Activated T-helper 2 cell treated with anti-CD3 and anti-CD28 coated beads, Interferon-gamma antibody, Interleukin-2, Interleukin-4, amounts not matched to agents 10 μg/mL and 5 μg/mL and 100 μg/mL, durations not matched to agents 14 hours and 24 hours and 36 hours (primary cell): ENCODE measurements around the gene IL10RA. TPM values are rescaled to one million over a fixed set of nuclear protein-coding genes. Genes with fewer than 3 reads are reported as not detected.
"Not testable (repeated sequence)": the region's sequence is repeated elsewhere in the genome, so short reads cannot be mapped to it uniquely, and the experiment has no call there.

Experiments used
- DNase-seq: peaks from one replicate; pipeline ENCODE4 v3.0.0; 2021; ENCODE audit warnings: low spot score
- H3K27ac Mint-ChIP-seq: one replicate; pipeline ENCODE4 v1.8.0; 2021; ENCODE audit warnings: mixed read lengths
- H3K27me3 Mint-ChIP-seq: one replicate; pipeline ENCODE4 v1.8.0; 2021; ENCODE audit warnings: low read depth, mixed read lengths
- H3K36me3 Mint-ChIP-seq: one replicate; pipeline ENCODE4 v1.8.0; 2021; ENCODE audit warnings: low read depth, mixed read lengths
- H3K4me1 Mint-ChIP-seq: one replicate; pipeline ENCODE4 v1.8.0; 2021; ENCODE audit warnings: low read depth, mixed read lengths
- H3K4me3 Mint-ChIP-seq: one replicate; pipeline ENCODE4 v1.8.0; 2021; ENCODE audit warnings: low read depth, mild to moderate bottlenecking, moderate library complexity, mixed read lengths
- H3K9me3 Mint-ChIP-seq: one replicate; pipeline ENCODE4 v1.8.0; 2021; ENCODE audit warnings: mixed read lengths
- intact Hi-C: fragments of 100-400 bp; cut with micrococcal nuclease; formaldehyde crosslinking; loops from one replicate; pipeline ENCODE4 v1.15.1; 2023
- total RNA-seq: library from RNA; stranded (reverse); gene quantifications from 2 replicates; pipeline ENCODE4 v1.2.3, GENCODE V29; 2022

IL10RA gene
- total RNA-seq, 1 donor from 2014 or later: 144 TPM

GRCh38 chr11:117970400-117971024 lies 15.7 kb upstream of the IL10RA start:
- H3K36me3 Mint-ChIP-seq: peaks cover 18% of the 10 kb centered on the region
- no peaks in the 10 kb centered on the region for H3K9me3 Mint-ChIP-seq
- peak overlapping the region; percentile 34 for H3K4me3 Mint-ChIP-seq
- intact Hi-C loops: loop anchor here (1.0 kb wide), 2 partner anchors 16 to 17 kb away; partner anchors contain the start of gene IL10RA
- H3K4me1 Mint-ChIP-seq: peaks cover 63% of the 10 kb centered on the region
- DNase-seq: no peak
- no peaks in the 10 kb centered on the region for H3K27me3 Mint-ChIP-seq
- H3K27ac Mint-ChIP-seq: peak overlapping the region; percentile 54

- no peaks in the 10 kb centered on the region for H3K27me3 Mint-ChIP-seq
- H3K36me3 Mint-ChIP-seq: peaks cover 31% of the 10 kb centered on the region
- DNase-seq: no peak
- no peak overlapping the region for H3K4me3 Mint-ChIP-seq
- no peak overlapping the region for H3K27ac Mint-ChIP-seq
- peaks cover 72% of the 10 kb centered on the region for H3K4me1 Mint-ChIP-seq
- intact Hi-C loops: no loop called here
- H3K9me3 Mint-ChIP-seq: no peaks in the 10 kb centered on the region
Measured at GRCh38 chr11:117972044-117972443, 14.2 kb upstream of the IL10RA start.

GRCh38 chr11:117972629-117973502 lies 13.3 kb upstream of the IL10RA start:
- H3K36me3 Mint-ChIP-seq: peaks cover 37% of the 10 kb centered on the region
- intact Hi-C loops: no loop called here
- no peak overlapping the region for H3K4me3 Mint-ChIP-seq
- peaks cover 79% of the 10 kb centered on the region for H3K4me1 Mint-ChIP-seq
- H3K27me3 Mint-ChIP-seq: no peaks in the 10 kb centered on the region
- H3K9me3 Mint-ChIP-seq: peaks cover 3% of the 10 kb centered on the region
- no peak for DNase-seq
- peak overlapping the region; percentile 19 for H3K27ac Mint-ChIP-seq

- DNase-seq: no peak
- no peaks in the 10 kb centered on the region for H3K27me3 Mint-ChIP-seq
- H3K4me3 Mint-ChIP-seq: no peak overlapping the region
- peaks cover 3% of the 10 kb centered on the region for H3K9me3 Mint-ChIP-seq
- intact Hi-C loops: no loop called here
- peak overlapping the region; percentile 13 for H3K27ac Mint-ChIP-seq
- H3K4me1 Mint-ChIP-seq: peaks cover 80% of the 10 kb centered on the region
- peaks cover 38% of the 10 kb centered on the region for H3K36me3 Mint-ChIP-seq
Measured at GRCh38 chr11:117973503-117973860, 12.7 kb upstream of the IL10RA start.

- H3K4me3 Mint-ChIP-seq: no peak overlapping the region
Measured at GRCh38 chr11:117976445-117976844, 9.7 kb upstream of the IL10RA start.

GRCh38 chr11:117977029-117977428 lies 9.2 kb upstream of the IL10RA start:
- H3K27me3 Mint-ChIP-seq: no peaks in the 10 kb centered on the region
- DNase-seq: no peak
- intact Hi-C loops: no loop called here
- peaks cover 3% of the 10 kb centered on the region for H3K9me3 Mint-ChIP-seq
- H3K4me3 Mint-ChIP-seq: peak overlapping the region; percentile 18
- H3K36me3 Mint-ChIP-seq: peaks cover 51% of the 10 kb centered on the region
- peaks cover 79% of the 10 kb centered on the region for H3K4me1 Mint-ChIP-seq
- H3K27ac Mint-ChIP-seq: peak overlapping the region; percentile 54

More at GRCh38 chr11:117976445-117976844, 9.7 kb upstream of the IL10RA start:
- Mint-ChIP-seq H3K9me3 (peaks cover 3% of the 10 kb centered on the region), H3K27me3 (no peaks in the 10 kb centered on the region), H3K36me3 (peaks cover 51% of the 10 kb centered on the region), H3K27ac (peak overlapping the region; percentile 19), H3K4me1 (peaks cover 76% of the 10 kb centered on the region)
- no peak for DNase-seq
- intact Hi-C loops: no loop called here

GRCh38 chr11:117977612-117978264 lies 8.5 kb upstream of the IL10RA start:
- DNase-seq, H3K9me3 Mint-ChIP-seq, H3K27me3 Mint-ChIP-seq, intact Hi-C loops: not testable (repeated sequence)
- Mint-ChIP-seq H3K4me3 (peak overlapping the region; percentile 45), H3K4me1 (peaks cover 74% of the 10 kb centered on the region), H3K27ac (peak overlapping the region; percentile 71), H3K36me3 (peaks cover 53% of the 10 kb centered on the region)

- intact Hi-C loops, H3K9me3 Mint-ChIP-seq, H3K4me3 Mint-ChIP-seq, H3K27me3 Mint-ChIP-seq, DNase-seq: not testable (repeated sequence)
- Mint-ChIP-seq H3K27ac (peak overlapping the region; percentile 71), H3K36me3 (peaks cover 59% of the 10 kb centered on the region), H3K4me1 (peaks cover 74% of the 10 kb centered on the region)
Measured at GRCh38 chr11:117978291-117978910, 7.8 kb upstream of the IL10RA start.

GRCh38 chr11:117978991-117979390 lies 7.2 kb upstream of the IL10RA start:
- no peak for DNase-seq
- Mint-ChIP-seq H3K9me3 (peaks cover 3% of the 10 kb centered on the region), H3K27ac (peak overlapping the region; percentile 88), H3K27me3 (no peaks in the 10 kb centered on the region), H3K36me3 (peaks cover 64% of the 10 kb centered on the region), H3K4me3 (no peak overlapping the region), H3K4me1 (peaks cover 76% of the 10 kb centered on the region)
- intact Hi-C loops: no loop called here

GRCh38 chr11:117979481-117980211 lies 6.5 kb upstream of the IL10RA start:
- H3K27me3 Mint-ChIP-seq: no peaks in the 10 kb centered on the region
- H3K36me3 Mint-ChIP-seq: peaks cover 67% of the 10 kb centered on the region
- peaks cover 78% of the 10 kb centered on the region for H3K4me1 Mint-ChIP-seq
- H3K27ac Mint-ChIP-seq: peak overlapping the region; percentile 88
- peaks cover 3% of the 10 kb centered on the region for H3K9me3 Mint-ChIP-seq
- intact Hi-C loops: no loop called here
- H3K4me3 Mint-ChIP-seq: no peak overlapping the region
- no peak for DNase-seq

GRCh38 chr11:117980280-117980679 lies 5.9 kb upstream of the IL10RA start:
- H3K9me3 Mint-ChIP-seq: peaks cover 3% of the 10 kb centered on the region
- no peak overlapping the region for H3K4me3 Mint-ChIP-seq
- peaks cover 81% of the 10 kb centered on the region for H3K4me1 Mint-ChIP-seq
- no peaks in the 10 kb centered on the region for H3K27me3 Mint-ChIP-seq
- peaks cover 71% of the 10 kb centered on the region for H3K36me3 Mint-ChIP-seq
- intact Hi-C loops: no loop called here
- H3K27ac Mint-ChIP-seq: peak overlapping the region; percentile 88
- no peak for DNase-seq

- no peak overlapping the region for H3K4me3 Mint-ChIP-seq
Measured at GRCh38 chr11:117980720-117981119, 5.5 kb upstream of the IL10RA start.

More at GRCh38 chr11:117980720-117981119, 5.5 kb upstream of the IL10RA start:
- Mint-ChIP-seq H3K27me3 (no peaks in the 10 kb centered on the region), H3K36me3 (peaks cover 69% of the 10 kb centered on the region), H3K4me1 (peaks cover 76% of the 10 kb centered on the region), H3K27ac (peak overlapping the region; percentile 88), H3K9me3 (peaks cover 3% of the 10 kb centered on the region)
- DNase-seq: no peak
- intact Hi-C loops: no loop called here
